Progenitor cell of endocrine pancreas (in vitro differentiated cells): ENCODE data around the gene CCDC141. TPM values are rescaled to one million over a fixed set of nuclear protein-coding genes. Genes with fewer than 3 reads are reported as not detected.
A peak's percentile ranks its signal among the peaks of the same experiment; 100 is the strongest.

Experiments
- DNase-seq: peaks from one replicate; pipeline ENCODE4 v3.0.0; 2021; ENCODE audit warnings: low spot score; ENCODE audit not compliant: unreplicated experiment
- H3K27ac Mint-ChIP-seq: 2 replicates; pipeline ENCODE4 v1.8.0; 2021; ENCODE audit warnings: mild to moderate bottlenecking, moderate library complexity, mixed read lengths
- H3K27me3 Mint-ChIP-seq: 2 replicates; pipeline ENCODE4 v1.8.0; 2021; ENCODE audit warnings: mixed read lengths
- H3K36me3 Mint-ChIP-seq: 2 replicates; pipeline ENCODE4 v1.8.0; 2022; ENCODE audit warnings: mixed read lengths; ENCODE audit not compliant: insufficient read depth
- H3K4me1 Mint-ChIP-seq: 2 replicates; pipeline ENCODE4 v1.8.0; 2021; ENCODE audit warnings: low read depth, mixed read lengths
- H3K4me3 Mint-ChIP-seq: 2 replicates; pipeline ENCODE4 v1.8.0; 2021; ENCODE audit warnings: low read depth, mild to moderate bottlenecking, moderate library complexity, mixed read lengths
- H3K9me3 Mint-ChIP-seq: 2 replicates; pipeline ENCODE4 v1.8.0; 2021; ENCODE audit warnings: low read depth, mixed read lengths
- CTCF ChIP-seq: fragments of 200-600 bp; sonication (generic); IDR thresholded peaks from one replicate; pipeline ENCODE4 v1.5.0; 2021; ENCODE audit warnings: antibody characterized with exemption, mild to moderate bottlenecking; ENCODE audit not compliant: unreplicated experiment
- total RNA-seq: library from RNA; stranded (reverse); gene quantifications from 2 replicates; pipeline ENCODE4 v1.2.1, GENCODE V29; 2021

CCDC141 gene
- total RNA-seq, 1 donor from 2014 or later, result 14.8 TPM

GRCh38 chr2:178834086-178834485, 215.9 kb downstream of the CCDC141 start:
- DNase-seq, result no peak
- no peaks in the 10 kb centered on the region for H3K36me3 Mint-ChIP-seq
- peaks cover 6% of the 10 kb centered on the region for H3K4me1 Mint-ChIP-seq
- no peaks in the 10 kb centered on the region for H3K9me3 Mint-ChIP-seq
- no peaks in the 10 kb centered on the region for H3K27me3 Mint-ChIP-seq
- H3K27ac Mint-ChIP-seq, result no peak overlapping the region
- no peak for TF ChIP-seq CTCF
- no peak overlapping the region for H3K4me3 Mint-ChIP-seq

GRCh38 chr2:178833382-178833781, 216.6 kb downstream of the CCDC141 start:
- Mint-ChIP-seq H3K4me1 (peaks cover 6% of the 10 kb centered on the region), H3K36me3 (no peaks in the 10 kb centered on the region), H3K9me3 (no peaks in the 10 kb centered on the region), H3K27ac (no peak overlapping the region), H3K27me3 (no peaks in the 10 kb centered on the region), H3K4me3 (no peak overlapping the region)
- TF ChIP-seq CTCF, result no peak
- no peak for DNase-seq

- Mint-ChIP-seq H3K36me3 (peaks cover 8% of the 10 kb centered on the region), H3K4me3 (no peak overlapping the region), H3K9me3 (peaks cover 3% of the 10 kb centered on the region), H3K4me1 (peaks cover 8% of the 10 kb centered on the region), H3K27me3 (no peaks in the 10 kb centered on the region), H3K27ac (peak overlapping the region; percentile 42)
- no peak for DNase-seq
- TF ChIP-seq CTCF, result no peak
Measured at GRCh38 chr2:178830451-178830850, 219.5 kb downstream of the CCDC141 start.

GRCh38 chr2:178829981-178830380, 220.0 kb downstream of the CCDC141 start:
- Mint-ChIP-seq H3K27ac (no peak overlapping the region), H3K4me1 (peaks cover 8% of the 10 kb centered on the region), H3K27me3 (no peaks in the 10 kb centered on the region), H3K9me3 (peaks cover 3% of the 10 kb centered on the region), H3K4me3 (no peak overlapping the region), H3K36me3 (peaks cover 8% of the 10 kb centered on the region)
- TF ChIP-seq CTCF, result no peak
- no peak for DNase-seq

GRCh38 chr2:178829299-178829960, 220.5 kb downstream of the CCDC141 start:
- DNase-seq, result no peak
- Mint-ChIP-seq H3K27ac (peak overlapping the region; percentile 60), H3K9me3 (peaks cover 3% of the 10 kb centered on the region), H3K4me1 (peaks cover 8% of the 10 kb centered on the region), H3K36me3 (peaks cover 8% of the 10 kb centered on the region), H3K4me3 (no peak overlapping the region), H3K27me3 (no peaks in the 10 kb centered on the region)
- TF ChIP-seq CTCF, result no peak
